Measurements from ENCODE around the gene OLIG2.

Gene OLIG2

DNA sequence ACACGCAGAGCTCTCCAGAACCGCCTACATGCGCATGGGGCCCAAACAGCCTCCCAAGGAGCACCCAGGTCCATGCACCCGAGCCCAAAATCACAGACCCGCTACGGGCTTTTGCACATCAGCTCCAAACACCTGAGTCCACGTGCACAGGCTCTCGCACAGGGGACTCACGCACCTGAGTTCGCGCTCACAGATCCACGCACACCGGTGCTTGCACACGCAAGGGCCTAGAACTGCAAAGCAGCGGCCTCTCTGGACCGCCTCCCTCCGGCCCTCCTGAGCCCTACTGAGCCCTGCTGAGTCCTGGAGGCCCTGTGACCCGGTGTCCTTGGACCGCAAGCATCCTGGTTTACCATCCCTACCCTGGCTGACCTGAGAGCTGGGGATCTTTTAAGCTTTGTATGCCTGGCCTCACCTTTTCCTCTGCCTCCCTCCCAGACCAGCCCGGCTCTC is 8.3 kb downstream of the OLIG2 start:
- FAIRE-seq = no peak

DNA sequence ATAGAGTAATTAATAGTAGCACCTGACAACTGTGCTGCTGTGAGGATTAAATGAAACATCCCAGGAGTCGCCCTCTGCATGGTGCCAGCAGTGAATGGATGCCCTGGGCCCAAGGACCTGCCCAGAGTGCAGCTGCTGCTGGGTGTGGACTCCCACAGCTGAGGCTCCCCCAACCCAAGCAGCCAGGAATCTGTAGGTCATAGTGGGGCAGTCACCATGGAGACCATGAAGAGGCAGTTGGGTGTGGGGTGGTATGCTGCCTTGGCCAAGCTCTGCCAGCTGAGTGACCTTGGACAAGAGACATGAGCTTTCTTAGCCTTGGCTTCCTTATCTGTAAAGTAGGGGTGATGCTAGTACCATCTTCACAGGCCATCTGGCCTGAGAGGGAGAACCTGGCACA is 9.4 kb downstream of the OLIG2 start:
- FAIRE-seq = no peak

DNA sequence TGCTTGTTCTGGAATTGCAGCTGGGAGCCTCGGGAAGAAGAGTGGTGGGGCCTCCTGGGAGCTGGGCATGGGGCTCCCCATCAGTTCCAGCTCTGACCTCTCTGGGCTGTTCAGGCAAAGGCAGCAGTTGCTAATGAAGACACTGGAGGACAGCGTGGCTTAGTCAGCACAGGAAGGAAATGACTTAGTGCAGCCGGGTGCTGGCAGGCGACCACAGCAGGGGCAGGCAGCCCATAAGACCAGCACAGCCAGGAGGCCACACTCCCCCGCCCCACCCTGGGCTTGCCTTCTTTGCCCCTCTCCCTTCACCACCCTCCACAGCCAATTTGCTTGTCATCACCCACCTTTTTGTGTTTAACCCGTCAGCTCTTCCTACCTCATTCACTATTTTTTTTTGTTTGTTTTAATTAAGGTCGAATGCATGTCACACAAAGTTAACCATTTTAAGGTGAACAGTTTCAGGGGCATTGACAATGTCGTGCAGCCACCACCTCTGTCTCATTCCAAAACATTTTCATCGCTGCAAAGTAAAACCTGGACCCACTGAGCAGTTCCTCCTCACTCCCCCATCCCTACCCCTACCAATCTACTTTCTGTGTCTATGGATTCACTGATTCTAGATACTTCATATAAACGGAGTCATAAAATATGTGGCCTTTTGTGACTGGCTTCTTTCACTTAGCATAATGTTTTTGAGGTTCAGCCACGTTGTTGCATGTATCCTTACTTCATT is 10.9 kb downstream of the OLIG2 start:
- FAIRE-seq = no peak

DNA sequence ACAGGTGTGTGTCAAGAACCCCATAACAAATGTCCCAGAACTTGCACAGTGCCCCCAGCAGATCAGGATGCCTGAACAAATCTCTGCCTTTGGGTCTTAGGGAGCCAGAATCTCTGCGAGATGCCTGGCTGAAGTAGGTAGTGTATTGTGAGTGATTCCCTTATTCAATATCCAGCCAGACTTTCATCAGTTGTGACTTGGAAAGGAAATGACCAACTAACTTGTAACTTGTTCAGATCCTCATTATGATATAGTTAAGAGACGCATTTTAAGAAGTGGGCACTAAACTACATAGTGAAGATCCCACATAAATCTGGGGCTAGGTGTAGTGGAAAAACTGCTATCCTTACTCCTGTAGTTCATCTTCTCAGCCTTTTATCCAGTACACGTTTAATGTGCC is 11.8 kb downstream of the OLIG2 start:
- no peak for FAIRE-seq

DNA sequence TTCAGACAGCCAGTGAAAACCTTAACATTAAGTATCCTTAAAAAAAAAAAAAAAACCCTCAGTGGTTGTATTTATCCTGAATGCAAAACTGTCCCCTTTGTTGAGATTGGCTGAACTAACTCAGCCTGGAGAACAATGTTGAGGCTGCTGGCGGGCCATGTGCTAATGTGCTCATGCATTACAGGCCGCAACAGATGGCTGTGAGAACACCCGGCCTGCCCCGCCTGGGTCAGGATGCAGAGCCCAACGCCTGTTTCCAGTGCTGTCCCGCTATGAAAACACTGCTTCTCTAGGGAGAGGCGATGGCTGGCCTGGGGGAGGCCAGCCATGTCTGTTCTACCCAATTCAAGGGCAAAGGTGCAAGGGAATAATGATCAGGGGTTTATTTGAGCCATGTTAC is 13.8 kb downstream of the OLIG2 start:
- no peak for FAIRE-seq

DNA sequence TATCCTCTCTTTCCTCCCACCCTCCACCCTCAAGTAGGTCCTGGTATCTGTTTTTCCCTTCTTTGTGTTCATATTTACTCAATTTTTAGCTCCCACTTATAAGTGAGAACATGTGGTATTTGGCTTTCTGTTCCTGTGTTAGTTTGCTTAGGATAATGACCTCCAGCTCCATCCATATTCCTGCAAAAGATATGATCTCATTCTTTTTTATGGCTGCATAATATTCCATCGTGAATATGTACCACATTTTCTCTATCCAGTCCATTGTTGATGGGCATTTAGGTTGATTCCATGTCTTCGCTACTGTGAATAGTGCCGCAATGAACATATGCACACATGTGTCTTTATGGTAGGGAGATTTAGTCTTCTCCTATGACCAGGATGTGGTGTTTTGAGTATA is 14.5 kb downstream of the OLIG2 start:
- no peak for FAIRE-seq

DNA sequence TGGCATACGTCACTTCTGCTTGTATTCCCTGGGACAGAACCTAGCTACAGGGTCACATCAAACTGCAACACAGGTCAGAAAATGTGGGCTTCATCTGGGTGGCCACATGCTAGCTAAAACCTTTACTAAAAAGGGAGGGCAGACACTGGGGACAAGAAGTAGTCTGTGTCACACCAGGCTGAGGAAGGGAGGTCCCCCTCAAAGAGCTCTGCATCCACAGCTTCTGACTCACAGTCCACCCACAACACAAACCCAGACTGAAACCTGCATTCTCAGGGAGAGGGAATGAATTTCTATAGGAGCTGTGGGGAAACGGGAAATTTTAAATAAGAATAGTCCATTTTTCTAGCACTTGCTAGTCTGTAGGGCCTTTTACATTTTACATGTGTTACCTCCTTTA is 16.2 kb downstream of the OLIG2 start:
- no peak for FAIRE-seq

DNA sequence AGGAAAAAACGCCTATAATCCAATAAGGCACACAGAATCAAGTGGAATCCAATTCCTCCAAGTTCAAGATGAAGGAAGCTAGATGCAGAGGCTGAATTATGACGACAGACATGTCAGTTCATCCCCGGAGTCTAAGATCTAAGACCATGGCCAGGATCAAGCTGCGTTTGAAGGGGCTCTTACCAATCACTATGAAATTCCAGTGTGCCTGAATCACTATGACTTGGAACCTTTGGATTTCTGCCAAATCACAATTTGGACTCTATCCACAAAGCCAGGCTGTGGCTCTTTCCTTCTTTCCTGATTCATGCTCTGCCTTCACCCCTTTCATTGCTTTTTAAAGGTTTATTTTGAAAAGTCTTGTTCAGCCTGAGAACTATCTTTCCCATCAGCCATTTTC is 17.1 kb downstream of the OLIG2 start:
- no peak for FAIRE-seq

DNA sequence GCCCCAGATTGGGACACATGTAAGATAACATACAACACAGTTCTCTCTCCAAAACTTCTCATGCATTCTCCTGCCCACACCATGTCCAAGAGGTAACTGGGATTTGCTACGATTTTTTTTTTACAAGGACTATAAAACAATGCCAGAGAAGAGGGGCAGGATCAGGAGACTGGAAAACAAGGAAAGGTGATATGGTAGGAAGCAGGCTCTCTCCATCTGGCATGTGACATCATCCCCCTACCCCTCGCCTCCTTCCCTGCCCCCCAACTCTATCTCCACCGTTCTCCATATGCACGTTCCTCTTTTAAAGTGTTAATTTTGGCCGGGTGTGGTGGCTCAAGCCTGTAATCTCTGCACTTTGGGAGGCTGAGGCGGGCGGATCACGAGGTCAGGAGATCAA is 20.7 kb downstream of the OLIG2 start:
- FAIRE-seq = no peak

DNA sequence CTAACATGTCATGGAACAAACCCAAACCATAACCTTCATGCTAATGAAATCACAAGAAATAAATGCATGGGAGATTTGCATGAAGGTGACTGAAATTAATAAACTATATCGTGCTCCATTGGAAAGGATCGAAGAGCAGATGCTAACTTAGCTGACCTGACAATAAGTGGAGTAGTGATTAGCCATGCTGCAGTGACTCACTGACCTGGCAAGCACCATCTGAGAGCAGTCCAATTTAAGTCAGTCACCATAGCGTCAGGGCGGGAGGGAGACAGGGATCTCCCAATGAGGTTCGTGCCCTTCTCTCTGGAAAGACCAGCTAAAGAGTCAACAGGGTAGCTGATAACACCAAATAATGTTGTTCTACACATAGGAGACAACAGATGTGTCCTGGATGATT is 21.5 kb downstream of the OLIG2 start:
- no peak for FAIRE-seq

DNA sequence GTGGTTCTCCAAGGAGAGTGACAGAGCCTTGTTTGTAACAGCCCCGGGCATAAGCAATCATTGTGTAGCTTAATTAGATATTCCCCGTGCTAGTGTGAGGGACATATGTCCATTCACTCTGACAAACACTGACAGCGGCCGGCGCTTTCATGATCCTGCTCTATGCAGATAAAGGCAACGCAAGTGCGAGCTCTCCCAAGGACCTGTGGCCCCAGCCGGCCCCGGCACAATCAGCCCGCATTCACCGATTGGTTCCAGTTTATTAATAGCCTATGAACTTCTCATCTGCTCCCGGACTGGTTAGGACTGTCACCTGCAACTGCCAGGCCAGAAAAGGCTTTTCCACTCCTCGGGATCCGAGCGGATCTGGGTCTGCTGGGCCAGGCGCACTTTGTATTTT is 26.2 kb downstream of the OLIG2 start:
- no peak for FAIRE-seq

DNA sequence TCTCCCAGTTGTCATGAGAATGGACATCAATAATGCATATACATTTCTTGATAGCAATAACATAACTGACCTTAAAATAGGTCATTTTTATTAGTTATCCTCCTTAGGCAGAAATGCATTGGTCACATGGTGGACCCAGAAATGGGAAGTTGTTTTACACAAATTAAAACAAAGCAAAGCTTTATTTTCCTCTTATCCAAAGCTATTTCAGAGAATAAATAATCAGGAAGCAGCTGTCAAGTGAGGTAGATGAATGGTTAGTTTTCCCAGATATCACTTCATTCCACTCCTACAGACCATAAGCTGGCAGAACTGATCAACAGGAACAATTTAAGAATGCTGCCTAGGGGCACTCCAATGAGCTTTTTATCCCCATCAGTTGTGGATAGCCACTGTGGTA is 28.2 kb downstream of the OLIG2 start:
- no peak for FAIRE-seq

DNA sequence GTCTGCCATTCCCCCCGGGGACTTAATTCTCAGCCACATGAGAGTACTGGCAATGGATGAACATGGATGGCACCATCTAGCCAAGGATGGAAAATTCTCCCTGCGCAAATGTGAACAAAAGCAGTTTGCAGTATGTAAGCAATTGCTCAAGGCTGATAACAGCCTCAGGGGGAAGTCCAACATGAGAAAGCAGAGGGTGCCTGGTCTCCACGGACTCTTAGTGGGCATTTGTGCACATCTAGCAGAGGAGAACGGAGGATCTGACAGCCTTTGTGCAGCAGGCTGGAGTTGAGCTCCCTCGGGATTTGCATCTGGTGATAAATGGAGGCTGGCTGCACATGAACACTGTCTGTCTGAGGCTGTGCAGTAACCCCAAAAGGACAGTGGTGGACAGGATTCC is 30.3 kb downstream of the OLIG2 start:
- no peak for FAIRE-seq

DNA sequence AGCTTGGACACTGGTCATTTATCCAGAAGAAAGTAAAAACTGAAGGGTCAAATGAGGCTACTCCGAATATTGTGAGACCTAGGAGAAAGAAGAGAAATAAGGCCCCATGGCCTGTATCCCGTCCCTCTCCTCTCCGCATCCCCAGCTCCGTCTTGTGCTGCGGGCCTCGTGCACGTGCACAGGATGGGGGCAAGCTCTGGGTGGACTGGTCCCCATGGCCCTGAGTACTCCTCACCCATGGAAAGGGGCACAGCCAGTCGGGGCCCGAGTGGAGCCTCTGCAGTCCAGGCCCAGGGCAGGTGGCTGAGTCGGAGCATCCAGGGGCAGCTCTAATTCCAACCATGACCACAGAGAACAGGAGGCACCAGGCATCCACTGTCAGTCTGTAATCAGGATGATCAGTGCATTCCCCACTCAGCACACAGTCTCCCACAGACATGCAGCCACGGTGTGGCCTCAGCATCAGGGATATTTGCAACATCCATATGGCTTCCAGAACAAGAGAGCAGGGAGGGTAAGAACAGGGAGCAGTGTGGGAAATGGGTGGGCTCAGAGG is 31.7 kb downstream of the OLIG2 start:
- no peak for FAIRE-seq

DNA sequence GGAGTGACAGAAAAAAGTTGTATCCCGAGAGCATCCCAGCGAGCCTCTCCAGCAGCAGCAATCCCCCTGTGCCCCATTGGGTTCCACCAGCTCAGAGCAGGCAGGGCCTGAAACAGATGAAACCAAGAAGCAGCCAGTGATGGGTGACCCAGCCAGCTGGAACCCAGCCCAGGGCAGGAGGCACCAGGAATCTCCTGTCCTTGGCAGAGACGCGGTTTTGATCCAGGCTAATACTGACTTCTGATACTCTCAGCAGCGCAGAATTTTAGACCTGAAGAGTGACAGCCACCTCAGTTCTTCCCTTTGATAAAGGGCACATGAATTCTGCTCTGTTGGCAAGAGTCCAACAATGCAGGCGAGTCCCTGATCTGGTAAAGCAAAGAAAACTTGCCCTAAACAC is 32.8 kb downstream of the OLIG2 start:
- FAIRE-seq = no peak

DNA sequence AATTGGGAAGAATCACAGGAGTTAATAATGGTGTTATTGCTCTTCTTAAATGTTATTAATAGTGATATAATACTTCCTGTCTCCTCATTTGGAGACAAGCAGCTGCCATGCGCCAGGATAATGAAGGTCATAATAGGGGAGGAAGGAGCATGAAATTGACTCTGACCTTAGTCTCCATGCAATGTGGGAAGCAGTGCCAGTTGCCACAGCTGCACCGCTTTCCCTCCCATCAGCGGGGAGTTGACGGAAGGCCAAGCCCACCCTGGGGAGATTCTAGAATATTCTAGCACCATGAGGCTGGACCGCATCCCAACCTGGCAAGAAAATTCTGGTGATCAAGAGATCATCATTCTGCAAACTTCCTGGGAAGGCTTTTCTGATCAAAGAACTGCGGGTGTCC is 33.2 kb downstream of the OLIG2 start:
- no peak for FAIRE-seq

DNA sequence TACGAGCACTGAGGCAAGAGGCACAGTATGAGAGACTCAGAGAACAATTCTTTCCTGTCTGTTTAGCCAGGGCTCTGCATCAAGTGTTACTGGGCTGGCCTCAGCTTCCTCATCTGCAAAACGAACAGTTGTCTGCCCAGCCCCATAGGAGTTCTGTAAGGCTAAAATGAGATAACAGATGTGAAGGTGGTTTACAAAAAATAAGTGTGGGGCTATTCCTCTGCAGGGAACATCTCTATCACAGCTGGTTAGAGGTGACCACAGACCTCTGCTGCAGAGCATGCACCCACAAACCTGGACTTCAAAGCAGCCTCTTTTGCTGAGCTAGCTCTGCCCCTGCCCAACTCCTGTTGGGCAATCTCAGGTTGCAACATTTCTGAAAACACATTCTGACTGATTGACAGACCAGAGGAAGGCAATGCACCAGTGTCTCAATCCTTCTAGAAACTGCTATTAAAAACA is 33.7 kb downstream of the OLIG2 start:
- no peak for FAIRE-seq

DNA sequence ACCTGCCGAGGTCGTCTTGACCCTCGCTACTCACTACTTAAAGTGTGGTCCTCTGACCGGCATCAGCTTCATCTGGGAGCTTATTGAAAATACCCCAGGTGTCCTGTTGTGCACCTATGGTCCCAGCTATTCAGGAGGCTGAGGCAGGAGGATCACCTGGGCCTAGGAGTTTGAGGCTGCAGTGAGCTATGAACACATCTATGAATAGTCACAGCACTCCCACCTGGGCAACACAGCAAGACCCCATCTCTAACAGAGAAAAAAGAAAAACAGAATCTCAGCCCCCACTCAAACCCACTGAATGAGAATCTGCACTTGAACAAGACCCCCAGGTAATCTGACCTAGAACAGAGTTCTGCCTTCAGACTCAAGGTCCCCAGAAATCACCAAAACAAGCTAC is 35.5 kb downstream of the OLIG2 start:
- FAIRE-seq = no peak

DNA sequence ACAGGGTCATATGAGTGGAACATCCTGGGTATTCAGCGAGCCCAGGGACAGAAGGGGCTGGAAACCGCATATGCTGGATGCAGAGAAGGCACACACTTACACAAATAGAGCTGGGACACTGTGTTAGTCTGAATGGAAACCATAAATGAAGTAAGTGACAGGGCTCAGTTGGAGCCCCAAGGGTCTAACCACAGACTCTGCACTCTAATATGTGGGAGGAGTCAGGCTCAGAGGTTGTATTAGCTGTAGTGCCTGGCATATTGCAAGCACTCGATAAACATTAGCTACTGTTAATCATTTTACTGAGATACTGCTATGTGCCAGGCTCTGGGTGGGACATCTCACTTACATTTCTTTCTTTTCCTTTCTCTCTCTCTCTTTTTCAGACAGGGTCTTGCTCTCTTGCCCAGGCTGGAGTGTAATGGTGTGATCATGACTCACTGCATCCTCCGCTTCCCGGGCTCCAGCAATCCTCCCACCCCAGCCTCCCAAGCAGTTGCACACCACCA is 37.7 kb downstream of the OLIG2 start:
- FAIRE-seq = no peak

DNA sequence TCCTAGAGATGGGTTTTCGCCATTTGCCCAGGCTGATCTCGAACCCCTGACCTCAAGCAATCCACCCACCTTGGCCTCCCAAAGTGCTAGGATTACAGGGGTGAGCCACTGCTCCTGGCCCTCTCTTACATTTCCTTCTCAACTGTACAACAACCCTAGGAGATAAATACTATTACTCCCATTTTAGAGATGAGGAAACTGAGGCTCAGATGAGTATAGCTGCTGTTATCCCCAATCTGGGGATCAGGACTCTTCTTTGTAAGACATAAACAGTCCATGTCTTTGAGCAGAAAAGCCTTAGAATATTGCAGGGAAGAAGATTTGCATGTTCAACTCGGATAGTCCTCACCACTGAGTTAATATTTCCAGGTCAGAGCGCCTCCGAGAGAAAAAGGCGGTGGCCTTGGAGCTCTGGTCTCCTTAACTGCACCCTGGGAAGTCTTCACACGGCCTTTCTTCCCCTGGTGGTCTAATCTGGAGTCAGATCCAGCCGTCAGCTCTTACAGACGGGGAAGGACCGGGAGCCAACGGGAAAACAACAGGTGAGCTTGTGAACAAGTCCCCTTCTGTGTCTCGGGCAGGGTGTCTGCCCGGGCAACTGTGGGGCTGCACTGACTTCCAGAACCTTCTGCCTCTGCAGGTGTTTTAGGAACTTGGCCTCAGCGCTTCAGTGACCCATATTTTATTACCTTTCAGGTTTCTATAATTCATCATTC is 38.3 kb downstream of the OLIG2 start:
- no peak for FAIRE-seq

DNA sequence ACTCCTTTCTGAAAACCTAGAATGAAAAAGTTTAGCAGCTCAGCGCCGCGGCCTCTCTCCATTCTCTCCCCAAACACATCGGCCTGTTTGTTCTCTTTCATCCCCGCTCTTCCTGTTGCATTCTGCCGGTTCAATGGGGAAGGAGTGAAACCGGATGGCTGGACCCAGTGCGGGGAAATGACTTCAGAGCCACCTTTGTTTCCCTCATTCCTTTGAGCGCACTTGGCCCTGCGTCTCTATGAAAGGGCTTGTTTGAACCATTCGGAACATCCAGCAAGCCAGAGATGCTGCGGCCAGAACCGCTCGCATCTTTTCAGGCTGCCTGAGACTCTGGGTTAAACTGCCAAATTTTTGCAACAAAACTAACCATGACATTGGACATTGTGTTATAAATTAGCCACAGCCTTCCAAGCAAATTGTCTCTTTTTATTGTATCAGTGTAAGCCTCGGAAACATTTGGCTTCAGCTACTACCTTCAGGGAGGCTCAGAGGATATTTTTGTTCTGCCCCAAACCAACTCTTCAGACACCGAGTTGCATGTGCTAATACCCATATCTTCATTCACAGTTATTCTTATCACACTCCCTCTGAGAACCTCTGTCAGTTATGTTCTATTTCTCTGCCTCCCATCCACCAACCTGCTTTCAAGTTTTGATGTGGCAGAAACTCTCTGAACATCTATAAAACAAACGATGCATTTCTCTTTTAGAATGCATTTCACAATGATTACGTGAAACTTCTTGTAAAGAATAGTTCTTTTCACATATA is 39.1 kb downstream of the OLIG2 start:
- FAIRE-seq = no peak

DNA sequence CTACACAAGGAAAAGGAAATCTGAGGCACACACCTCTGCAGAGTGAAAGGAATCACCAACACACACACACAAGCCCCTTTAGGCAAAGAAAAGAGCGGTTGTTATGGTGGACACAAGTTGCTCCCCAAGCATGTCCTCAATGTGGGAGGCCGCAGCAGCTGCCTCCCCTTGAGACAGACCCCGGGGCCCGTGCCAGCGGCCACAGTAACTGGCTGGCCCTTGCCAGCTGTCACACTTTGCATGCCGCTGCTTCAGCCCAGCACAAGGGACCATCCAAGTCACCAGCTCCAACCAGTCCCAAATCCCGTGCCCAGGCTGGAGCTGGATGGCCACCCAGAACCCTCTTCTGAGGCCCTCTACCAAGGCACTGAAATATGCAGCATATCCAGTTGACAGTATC is 41.3 kb downstream of the OLIG2 start:
- FAIRE-seq = no peak

DNA sequence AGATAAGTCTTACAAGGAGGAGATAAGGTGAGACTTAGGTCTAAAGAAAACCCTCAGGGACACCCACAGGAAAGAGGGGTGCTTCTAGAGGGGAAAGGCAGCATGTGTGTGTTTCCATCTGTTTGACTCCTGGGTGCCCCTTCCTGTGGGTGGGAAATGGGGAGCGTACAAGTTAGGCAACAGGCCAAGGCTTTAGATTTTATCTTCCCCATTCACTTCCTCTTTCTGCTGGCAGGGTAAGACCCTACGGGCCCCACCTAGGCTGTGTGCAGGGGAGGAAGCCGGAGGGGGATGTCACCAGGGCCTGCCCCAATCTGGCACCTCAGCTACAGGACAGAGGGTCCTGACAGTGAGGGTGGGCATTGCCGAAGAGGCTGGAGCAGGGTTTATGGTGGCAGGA is 41.7 kb downstream of the OLIG2 start:
- FAIRE-seq = no peak
